GM15510 (cell line): Measurements from ENCODE around the gene PLOD2.

Source experiments
- POLR2A ChIP-seq: IDR thresholded peaks from 3 replicates; pipeline ENCODE4 v1.6.1; 2011; ENCODE audit warnings: borderline replicate concordance; ENCODE audit not compliant: insufficient read length; ENCODE audit errors: extremely low read depth

The PLOD2 gene

DNA sequence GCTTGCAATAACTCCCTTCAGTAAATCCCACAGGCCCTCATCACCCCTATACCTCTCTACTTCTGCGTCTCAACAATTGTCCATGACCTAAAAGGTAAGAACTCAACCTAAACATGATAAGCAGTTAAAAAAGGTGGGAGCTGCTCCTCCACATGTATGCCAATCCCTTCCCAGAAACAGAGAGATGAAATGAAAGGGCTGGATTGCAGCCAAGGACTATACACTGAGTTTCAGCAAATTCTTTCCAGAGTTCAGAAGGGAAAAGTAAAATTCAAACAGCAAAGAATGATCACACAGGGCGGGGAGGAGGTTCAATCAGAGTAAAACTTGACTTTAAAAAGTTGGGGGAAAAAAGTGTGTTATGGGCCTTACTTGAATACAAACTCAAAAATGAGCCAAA lies 27.5 kb downstream of the PLOD2 start:
- TF ChIP-seq POLR2A = no peak

DNA sequence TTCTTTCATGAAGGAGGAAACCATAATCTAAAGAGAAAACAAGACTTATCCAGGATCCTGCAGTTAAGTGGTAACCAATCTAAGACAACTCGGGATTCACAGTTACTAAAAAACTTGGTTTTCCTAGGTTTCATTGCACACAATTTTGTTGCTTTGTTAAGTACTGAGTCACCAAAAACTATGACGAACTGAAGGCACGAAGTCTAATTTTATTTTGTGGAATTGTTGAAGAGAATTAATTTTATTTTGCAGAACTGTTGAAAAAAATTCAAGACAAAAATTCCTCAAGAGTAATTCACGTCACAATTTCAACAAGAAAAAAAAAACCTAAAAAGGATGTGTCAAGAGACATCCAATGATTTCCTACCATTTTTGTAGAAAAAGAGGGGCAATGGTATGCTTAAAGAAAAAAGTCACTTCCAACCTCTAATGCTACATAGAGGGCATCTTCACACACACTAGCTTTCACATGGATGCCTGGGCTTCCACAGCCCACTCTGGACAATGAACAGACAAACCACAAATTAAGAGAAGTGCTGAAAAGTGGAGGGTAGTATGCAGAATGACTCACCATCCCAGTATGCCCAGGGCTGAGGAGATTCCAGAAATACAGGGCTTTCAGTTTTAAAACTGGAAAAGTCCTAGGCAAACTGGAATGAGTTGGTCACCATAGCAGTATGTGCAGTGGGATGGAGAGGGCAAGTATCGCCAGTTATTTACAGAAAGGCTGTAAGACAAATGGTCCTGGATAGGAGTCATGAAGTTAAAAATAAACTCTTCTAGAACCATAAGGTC lies 29.2 kb downstream of the PLOD2 start:
- no peak for TF ChIP-seq POLR2A

DNA sequence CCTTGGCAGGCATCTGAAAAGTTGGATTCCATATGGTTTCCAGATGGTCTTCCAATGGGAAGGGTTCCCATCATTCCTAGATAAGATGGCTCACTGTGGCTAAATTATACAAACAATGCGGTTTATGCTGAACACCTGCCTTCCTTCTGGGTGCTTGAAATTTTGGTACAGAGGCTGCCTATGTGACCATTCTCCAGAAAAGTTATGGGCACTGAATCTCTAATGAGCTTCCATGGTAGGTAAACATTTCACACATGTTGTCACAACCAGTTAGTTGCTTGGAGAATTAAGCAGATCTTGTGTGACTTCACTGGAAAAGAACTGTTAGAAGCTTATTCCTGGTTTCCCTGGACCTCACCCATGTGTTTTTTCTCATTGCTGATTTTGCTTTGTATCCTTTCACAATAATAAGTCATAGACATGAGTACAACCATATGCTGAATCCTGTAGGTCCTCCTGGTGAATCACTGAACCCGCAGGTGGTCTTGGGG lies 30.1 kb downstream of the PLOD2 start:
- no peak for TF ChIP-seq POLR2A

DNA sequence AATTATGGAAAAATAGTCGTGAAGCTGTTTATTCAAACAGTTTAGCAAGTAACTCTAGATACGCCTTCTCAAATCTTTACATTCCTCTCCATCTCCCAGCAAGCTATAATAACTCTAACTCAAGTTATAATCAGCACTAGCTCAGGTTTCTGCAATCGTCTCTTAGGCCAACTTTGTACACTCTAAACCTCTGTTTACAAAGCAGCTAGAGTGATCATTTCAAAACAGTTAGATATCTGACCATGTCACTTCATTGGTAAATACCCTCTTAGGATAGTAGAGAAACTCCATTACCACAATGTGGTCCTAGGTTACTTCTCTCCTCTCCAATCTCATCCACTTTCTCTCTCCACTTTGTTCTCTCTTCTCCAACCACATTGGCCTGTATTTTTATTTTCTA lies 31.2 kb downstream of the PLOD2 start:
- no peak for TF ChIP-seq POLR2A

DNA sequence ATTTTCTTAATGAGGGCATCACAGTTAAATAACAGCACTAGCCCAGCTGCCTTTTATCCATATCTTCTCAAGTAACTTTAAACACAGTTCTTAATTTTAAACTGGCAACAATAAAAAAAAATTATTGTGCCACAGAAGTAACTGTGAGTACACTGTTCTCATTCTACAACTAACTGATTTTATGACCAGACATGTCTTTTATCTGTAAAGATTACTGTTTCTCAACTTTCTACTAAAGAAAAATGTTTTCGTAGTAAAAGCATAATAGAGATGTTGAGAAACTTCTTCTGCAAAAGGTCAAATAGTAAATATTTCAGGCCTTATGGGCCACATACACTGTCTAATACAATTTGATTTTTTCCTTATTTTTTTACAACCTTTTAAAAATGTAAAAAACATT lies 32.0 kb downstream of the PLOD2 start:
- TF ChIP-seq POLR2A = no peak

DNA sequence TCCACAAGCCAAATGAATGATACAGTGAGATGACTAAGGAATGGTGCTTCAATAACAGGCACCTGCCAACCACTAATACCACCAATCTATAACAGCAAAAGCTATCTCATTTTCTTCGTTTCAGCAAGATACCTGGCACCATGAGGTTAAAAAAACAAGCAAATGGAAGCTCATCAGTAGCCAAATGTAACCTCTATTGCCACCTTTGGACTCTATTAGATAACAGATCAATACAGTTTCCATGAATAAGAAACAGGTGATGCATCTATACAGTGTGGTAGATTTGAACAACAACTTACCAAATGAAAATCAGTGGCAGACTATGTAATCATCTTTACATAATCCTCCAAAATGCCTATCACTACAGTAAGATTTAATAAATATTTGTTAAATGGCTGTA lies 32.8 kb downstream of the PLOD2 start:
- no peak for TF ChIP-seq POLR2A

DNA sequence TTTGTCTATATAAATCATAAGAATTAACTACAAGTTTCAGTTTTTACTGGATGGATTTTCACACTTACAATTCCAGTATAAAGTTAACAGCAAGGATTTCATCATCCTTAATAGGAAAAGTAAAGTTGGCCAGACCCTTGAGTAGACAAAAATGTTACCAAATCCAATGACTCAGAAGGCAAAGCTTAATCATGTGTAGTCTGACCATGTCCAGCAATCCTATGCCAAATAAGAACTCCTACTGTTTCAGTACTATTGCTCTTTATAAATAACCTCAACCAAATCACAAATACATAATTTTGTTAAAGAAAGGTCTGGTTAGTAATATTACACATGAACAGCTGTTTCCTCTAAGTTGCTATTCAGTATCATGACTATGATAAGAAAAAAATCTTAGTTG lies 35.0 kb downstream of the PLOD2 start:
- TF ChIP-seq POLR2A = no peak

DNA sequence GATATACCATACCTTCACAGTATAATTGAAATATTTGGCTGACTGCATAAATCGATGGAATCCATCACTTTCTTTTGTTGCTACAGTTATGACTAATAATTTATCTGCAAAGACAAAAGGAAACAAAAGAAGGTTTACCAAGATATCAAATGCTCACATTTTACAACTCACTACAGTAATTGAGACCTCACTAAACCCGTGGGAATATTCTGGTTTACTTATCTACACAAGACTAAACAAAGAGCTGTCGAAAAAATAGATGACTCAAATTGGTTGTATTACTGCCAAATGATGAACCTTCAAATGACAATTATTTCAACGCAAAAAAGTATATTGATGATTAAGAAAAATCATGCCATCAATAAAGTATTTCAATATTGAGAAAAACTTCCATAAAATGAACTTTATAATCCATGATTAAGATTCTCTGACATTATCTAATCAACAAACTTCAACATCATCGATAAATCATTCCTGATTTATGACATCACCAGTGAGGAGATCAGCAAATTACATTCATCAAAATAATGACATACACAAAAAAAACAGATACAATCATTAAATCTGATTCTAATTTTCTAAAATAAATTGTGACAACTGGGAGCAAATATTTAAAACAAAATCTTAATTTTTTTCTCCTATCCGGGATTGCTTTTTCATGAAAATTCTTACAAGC lies 36.7 kb downstream of the PLOD2 start:
- TF ChIP-seq POLR2A = no peak

DNA sequence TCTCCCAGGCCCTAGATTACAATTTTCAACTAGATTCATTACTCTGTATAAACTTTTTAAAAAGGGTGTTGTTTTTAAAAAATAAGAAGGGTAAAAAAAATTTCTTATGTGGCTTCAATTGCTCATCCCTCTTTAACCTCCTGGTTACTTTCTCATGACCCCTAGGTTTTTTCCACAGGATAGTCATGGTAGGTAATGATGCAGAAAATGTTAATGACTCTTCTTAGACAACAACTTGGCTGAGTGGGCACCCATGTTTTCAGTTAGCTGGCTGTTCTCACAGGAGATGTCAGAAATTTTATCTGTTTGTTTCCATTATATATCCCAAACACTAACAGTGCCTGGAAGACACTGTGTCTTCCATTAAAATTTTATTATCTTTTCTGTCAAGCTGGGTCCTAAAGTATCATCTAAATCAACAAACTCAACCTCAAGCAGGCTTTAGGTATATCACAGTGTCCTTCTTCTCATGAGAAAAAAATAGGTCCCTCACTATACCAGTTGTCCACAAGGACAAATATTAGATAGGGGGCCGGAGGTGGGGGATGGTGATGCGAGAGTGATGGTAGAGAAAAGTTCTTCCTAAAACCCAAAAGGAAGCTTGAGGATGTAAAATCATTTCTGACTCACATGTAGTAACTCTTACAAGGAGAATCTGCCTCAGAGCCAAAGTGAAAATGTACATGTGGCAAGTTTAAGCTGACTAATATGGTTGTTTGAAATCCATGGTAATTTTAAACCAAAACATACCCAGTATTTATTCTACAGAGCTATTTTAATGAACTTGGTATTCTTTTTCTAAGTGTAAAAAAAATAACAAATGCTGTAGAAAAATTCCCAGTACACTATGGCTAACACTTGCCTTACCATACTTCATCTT lies 43.3 kb downstream of the PLOD2 start:
- no peak for TF ChIP-seq POLR2A

DNA sequence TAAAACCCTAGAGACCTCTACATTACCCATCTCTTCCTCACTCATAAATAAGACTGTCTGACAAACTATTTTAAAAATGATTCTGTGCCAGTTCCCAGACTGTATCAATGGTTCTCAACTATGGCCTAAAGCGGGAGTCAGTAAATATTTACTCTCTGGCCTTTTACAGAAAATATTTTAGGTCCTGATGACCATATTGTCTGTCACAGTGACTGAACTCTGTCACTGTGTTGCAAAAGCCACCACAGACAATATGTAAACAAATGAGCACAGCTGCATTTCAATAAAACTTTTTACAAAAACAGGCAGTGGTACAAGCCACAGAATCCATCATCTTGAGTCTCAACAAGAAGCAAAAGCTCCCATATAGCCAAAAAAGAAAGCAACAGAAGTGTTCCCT lies 45.4 kb downstream of the PLOD2 start:
- no peak for TF ChIP-seq POLR2A

DNA sequence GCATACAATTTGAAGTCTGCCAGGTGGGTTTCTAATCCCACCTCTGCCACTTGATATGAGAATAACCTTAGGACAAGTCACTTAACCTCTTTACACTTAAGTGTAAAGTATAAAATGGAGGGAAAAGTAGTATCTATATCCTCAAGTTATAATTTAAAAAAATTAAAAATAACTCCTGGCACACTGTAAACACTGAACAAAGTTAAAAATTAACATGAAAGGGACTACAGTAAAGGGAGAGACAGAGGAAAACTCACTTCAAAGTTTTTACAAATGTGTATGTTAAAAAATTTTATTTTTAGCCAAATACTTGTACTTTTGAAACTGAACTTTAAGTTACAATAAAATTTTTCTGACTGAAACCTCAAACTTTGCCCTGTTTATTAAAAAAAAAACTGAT lies 49.6 kb downstream of the PLOD2 start:
- no peak for TF ChIP-seq POLR2A

DNA sequence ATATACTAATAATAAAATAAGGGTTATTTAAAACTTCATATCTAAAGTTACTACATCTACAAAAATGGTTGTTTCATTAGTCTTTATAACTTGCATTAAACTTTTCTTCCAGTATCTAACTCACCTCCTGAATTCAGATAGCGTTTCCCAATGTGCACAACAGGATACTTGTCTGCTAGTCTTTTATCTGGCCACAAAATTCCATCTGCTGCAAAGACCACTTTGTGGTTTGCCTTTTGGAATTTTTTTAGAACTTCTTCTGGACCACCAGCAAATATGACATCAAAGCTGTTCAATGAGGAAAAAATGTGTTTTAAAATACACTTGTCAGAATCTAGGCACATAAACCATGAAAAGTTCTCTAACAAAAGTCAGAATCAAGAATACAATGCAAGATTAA lies 50.8 kb downstream of the PLOD2 start:
- no peak for TF ChIP-seq POLR2A

DNA sequence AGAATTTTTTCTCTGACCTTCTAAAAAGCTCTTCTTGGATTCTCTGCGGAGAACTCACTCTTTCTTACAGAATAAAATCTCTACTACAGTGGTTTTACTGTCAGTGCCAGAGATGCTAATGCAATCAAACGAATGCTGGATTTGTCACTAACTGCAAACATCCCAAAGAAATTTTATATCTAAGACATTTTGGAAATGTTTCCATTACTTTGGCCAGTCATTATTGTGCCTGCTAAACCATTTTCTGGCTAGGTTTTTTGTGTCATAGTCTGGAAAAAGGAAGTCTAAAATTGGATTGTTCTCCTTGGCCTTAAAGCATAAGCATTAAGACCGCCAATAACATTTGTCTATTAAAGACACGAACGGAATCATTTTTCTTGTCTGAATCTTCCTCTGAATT lies 54.0 kb downstream of the PLOD2 start:
- no peak for TF ChIP-seq POLR2A

DNA sequence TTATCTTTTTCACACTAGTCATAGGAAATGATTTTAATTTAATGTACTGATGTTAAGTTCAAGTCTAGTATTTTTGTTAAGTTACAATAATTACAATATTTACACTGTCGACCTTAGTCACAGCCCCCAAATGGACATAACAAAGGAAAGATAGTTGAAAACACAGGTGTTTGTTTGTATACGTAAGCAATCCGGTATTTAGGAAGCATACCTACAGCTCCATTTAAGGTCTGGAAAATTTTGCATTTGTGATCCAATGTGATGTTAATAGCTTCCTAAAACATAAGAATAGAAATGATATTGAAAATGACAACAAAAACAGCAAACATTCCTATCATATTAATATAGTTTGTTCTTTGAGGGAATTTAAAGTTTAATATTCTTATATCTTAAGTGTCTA lies 56.9 kb downstream of the PLOD2 start:
- no peak for TF ChIP-seq POLR2A

DNA sequence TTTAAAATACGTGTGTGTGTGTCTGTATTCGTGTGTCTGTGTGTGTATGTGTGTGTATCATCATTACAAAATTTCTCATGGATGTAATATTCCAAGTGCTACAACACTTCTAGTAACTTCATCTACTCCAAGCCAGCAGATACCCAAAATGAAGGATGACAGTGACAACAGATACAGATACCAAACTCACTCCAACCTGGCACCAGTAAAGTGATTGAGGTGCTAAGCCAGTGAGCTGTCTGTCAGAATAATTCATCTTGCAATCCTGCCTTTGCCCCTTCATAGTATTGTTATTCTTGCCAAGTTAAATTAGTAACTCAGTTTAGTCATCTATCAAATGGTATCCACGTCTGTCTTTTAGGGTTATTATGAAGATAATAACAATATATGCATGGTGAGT lies 58.1 kb downstream of the PLOD2 start:
- no peak for TF ChIP-seq POLR2A
